ENCODE data around the gene NEDD4L. TPM values are rescaled to one million over a fixed set of nuclear protein-coding genes. Genes with fewer than 3 reads are reported as not detected.

NEDD4L gene
- total and polyA plus RNA-seq, 2 experiments from 2014 or later = 36.2 to 72.3 TPM

GRCh38 chr18:58088691-58089065, 44.7 kb downstream of the NEDD4L start (continued):
- TF ChIP-seq ZNF462 (CRISPR knock-in tag; IDR thresholded peaks at IDR 0.05) (no peak), NANOG (IDR thresholded peaks at IDR 0.05; ENCODE audit: borderline replicate concordance) (no peak), ETS1 (IDR thresholded peaks at IDR 0.05) (no peak), EZH2 (IDR thresholded peaks at IDR 0.05; ENCODE audit: low read depth, unreplicated experiment) (no peak), REST (IDR thresholded peaks at IDR 0.05; ENCODE audit: unreplicated experiment) (no peak)
